GM12878 (cell line): Measurements from ENCODE around the gene ZNF335. TPM values are rescaled to one million over a fixed set of nuclear protein-coding genes. Genes with fewer than 3 reads are reported as not detected.

ENCODE experiments used
- ATAC-seq: fragments of 200-7000 bp; cut with Tn5 transposase; 3 replicates; pipeline ENCODE4 v1.9.1; 2020; ENCODE audit warnings: mild to moderate bottlenecking, moderate library complexity
- BruUV-seq: library from RNA; stranded (reverse); fragments of 400-500 nt; replicated peaks from 2 replicates; lab custom pipeline; 2021; lab: Mats Ljungman, UMichigan
- CTCF ChIA-PET: fragments of 300-600 bp; sonication (Branson Sonifier 250); formaldehyde crosslinking; extraction: SDS; loops from one replicate; lab custom pipeline; 2021; ENCODE audit warnings: inconsistent platforms; lab: Yijun Ruan, JAX
- POLR2A ChIA-PET: fragments of 350-600 bp; formaldehyde crosslinking; extraction: SDS; loops from one replicate; lab custom pipeline; 2021; ENCODE audit warnings: inconsistent platforms; lab: Charles Lee
- RAD21 ChIA-PET: fragments of 300-600 bp; sonication (Branson Sonifier 250); formaldehyde crosslinking; loops from one replicate; lab custom pipeline; 2023; ENCODE audit warnings: antibody characterized with exemption; ENCODE audit not compliant: unreplicated experiment; lab: Charles Lee
- SMC1A ChIA-PET: fragments of 300-600 bp; sonication (Branson Sonifier 250); formaldehyde crosslinking; loops from one replicate; lab custom pipeline; 2023; ENCODE audit not compliant: unreplicated experiment, uncharacterized antibody; lab: Charles Lee
- DNase-seq: peaks from one replicate; pipeline ENCODE4 v3.0.0-alpha.2; 2011; ENCODE audit warnings: low read depth, low spot score
- FAIRE-seq: peaks from 3 replicates; lab custom pipeline; 2011; peaks lifted over from hg19 to GRCh38; lab: Jason Lieb, UNC
- H2AFZ ChIP-seq: 2 replicates; pipeline ENCODE4 v1.6.0; 2011; ENCODE audit warnings: low read depth, low read length, control low read depth; ENCODE audit not compliant: control insufficient read depth
- H3K27ac ChIP-seq: 2 replicates; pipeline ENCODE4 v1.5.1; 2011; ENCODE audit warnings: control low read depth; ENCODE audit not compliant: control insufficient read depth, insufficient read depth
- H3K27me3 ChIP-seq, 2 experiments: replicated peaks in 1 of 2; 2 replicates each; pipeline versions ENCODE4 v1.6.0 to v1.6.1; 2011; ENCODE audit warnings: low read length in 1 of 2; ENCODE audit not compliant: control insufficient read depth in 2 of 2, insufficient read depth in 2 of 2
- H3K36me3 ChIP-seq, 2 experiments: 2 replicates each; pipeline ENCODE4 v1.5.1; 2011; ENCODE audit warnings: low read length in 1 of 2; ENCODE audit not compliant: control insufficient read depth in 2 of 2, insufficient read depth in 2 of 2
- H3K4me1 ChIP-seq: 2 replicates; pipeline ENCODE4 v1.6.1; 2011; ENCODE audit warnings: mild to moderate bottlenecking, low read length, moderate library complexity, mixed read lengths; ENCODE audit not compliant: control insufficient read depth, insufficient read depth
- H3K4me2 ChIP-seq: 2 replicates; pipeline ENCODE4 v1.6.0; 2011; ENCODE audit warnings: control low read depth; ENCODE audit not compliant: control insufficient read depth, insufficient read depth
- H3K4me3 ChIP-seq: fragments of 200-600 bp; sonication (generic); 2 replicates; pipeline ENCODE4 v1.5.1; 2016
- H3K79me2 ChIP-seq: 2 replicates; pipeline ENCODE4 v1.6.0; 2011; ENCODE audit warnings: low read length; ENCODE audit not compliant: control insufficient read depth, insufficient read depth
- H3K9ac ChIP-seq: 2 replicates; pipeline ENCODE4 v1.8.0; 2011; ENCODE audit warnings: low read length, control low read depth, mixed read lengths; ENCODE audit not compliant: control insufficient read depth, insufficient read depth
- H3K9me3 ChIP-seq: replicated peaks from 3 replicates; pipeline ENCODE4 v1.5.1; 2011; ENCODE audit warnings: mild to moderate bottlenecking, low read length; ENCODE audit not compliant: control insufficient read depth, insufficient read depth
- H4K20me1 ChIP-seq: 2 replicates; pipeline ENCODE4 v1.6.0; 2011; ENCODE audit not compliant: control insufficient read depth, insufficient read depth
- CBX5 ChIP-seq: sonication (generic); IDR thresholded peaks from 2 replicates; pipeline ENCODE4 v1.6.1; 2016; ENCODE audit warnings: low read depth, moderate library complexity, mild to moderate bottlenecking, inconsistent platforms
- GATAD2B ChIP-seq: fragments of 450-650 bp; conservative IDR thresholded peaks from 2 replicates; pipeline ENCODE4 v1.6.1; 2017; ENCODE audit warnings: low read depth, mild to moderate bottlenecking, moderate library complexity
- JUND ChIP-seq: IDR thresholded peaks from 2 replicates; pipeline ENCODE4 v1.6.1; 2012; ENCODE audit warnings: low read depth, mild to moderate bottlenecking, low read length, improper control_type of control experiment, moderate library complexity
- LARP7 ChIP-seq: fragments of 450-650 bp; IDR thresholded peaks from 2 replicates; pipeline ENCODE4 v1.6.1; 2017; ENCODE audit warnings: mild to moderate bottlenecking
- NFYB ChIP-seq: IDR thresholded peaks from 2 replicates; pipeline ENCODE4 v1.6.1; 2011; ENCODE audit warnings: low read depth, mild to moderate bottlenecking, low read length, improper control_type of control experiment, moderate library complexity; ENCODE audit not compliant: insufficient read depth
- POLR2A ChIP-seq: IDR thresholded peaks from 2 replicates; pipeline ENCODE4 v1.6.1; 2011; ENCODE audit warnings: low read depth, mild to moderate bottlenecking, low read length
- POLR2AphosphoS5 ChIP-seq: IDR thresholded peaks from 2 replicates; pipeline ENCODE4 v1.6.1; 2011; ENCODE audit warnings: mild to moderate bottlenecking, low read length, inconsistent platforms
- RBBP5 ChIP-seq: fragments of 200-600 bp; sonication (generic); conservative IDR thresholded peaks from 2 replicates; pipeline ENCODE4 v1.6.1; 2016
- ZBTB33 ChIP-seq: fragments of 450-650 bp; IDR thresholded peaks from 2 replicates; pipeline ENCODE4 v1.6.1; 2017; ENCODE audit warnings: mild to moderate bottlenecking
- WGBS: methylation state at CpG from one replicate; pipeline ENCODE4 v1.1.6; 2016; ENCODE audit warnings: low lambda C conversion rate; ENCODE audit not compliant: insufficient replicate concordance, insufficient coverage; ENCODE audit errors: missing lambda C conversion rate; 5-methylcytosine and 5-hydroxymethylcytosine counted together
- in situ Hi-C: fragments of 300-500 bp; cut with MboI; formaldehyde crosslinking; loops from 9 replicates; pipeline ENCODE4 v1.14.3; 2018; ENCODE audit warnings: mixed read lengths
- intact Hi-C: fragments of 100-400 bp; cut with micrococcal nuclease; formaldehyde crosslinking; loops from one replicate; pipeline ENCODE4 v1.14.2; 2022; ENCODE audit not compliant: unreplicated experiment
- polyA plus RNA-seq, 11 experiments: library from polyadenylated mRNA; depleted of rRNA in 4 of 11; unstranded in 6 of 11; stranded (reverse) in 5 of 11; fragments of >200 nt; fragmentation: Nextera tagmentation in 4 of 11; fragmentation: Illumina TruSeq in 1 of 11; extraction: Ambion mirVana in 4 of 11; extraction: Trizol in 1 of 11; gene quantifications; 1 replicate in 1 of 11; 2 replicates in 10 of 11; pipeline versions ENCODE4 v1.2.1 to v1.2.3, GENCODE V29; 2011 to 2016; ENCODE audit warnings: inconsistent platforms in 2 of 11, missing spikeins in 2 of 11, low read depth in 1 of 11
- total RNA-seq, 4 experiments: library from RNA; depleted of rRNA in 3 of 4; stranded (reverse); fragments of >200 nt in 3 of 4; fragmentation: Illumina TruSeq in 1 of 4; extraction: Trizol in 1 of 4; gene quantifications; 2 replicates each; pipeline versions ENCODE4 v1.2.1 to v1.2.3, GENCODE V29; 2013 to 2021
- TF ChIP-seq, protein P1 (sequence below): fragments of 450-650 bp; formaldehyde crosslinking; IDR thresholded peaks from 2 replicates; pipeline ENCODE4 v1.5.0; 2022; ENCODE audit warnings: mild to moderate bottlenecking, missing genetic modification characterization
- TF ChIP-seq, protein P2 (sequence below): IDR thresholded peaks from 2 replicates; pipeline ENCODE4 v1.6.1; 2011; ENCODE audit warnings: borderline replicate concordance, low read depth, mild to moderate bottlenecking, moderate library complexity, low read length; ENCODE audit not compliant: insufficient read depth, poor library complexity, severe bottlenecking
- TF ChIP-seq, protein P3 (sequence below): fragments of 150-350 bp; IDR thresholded peaks from 2 replicates; pipeline ENCODE4 v1.6.1; 2014; ENCODE audit warnings: mild to moderate bottlenecking, low read depth, low read length

ZNF335 gene
- total and polyA plus RNA-seq, 10 of the 15 experiments (the other 5 are each of a cell fraction or from before 2014, with no cell fraction given) = 0.74 to 30.1 (median 14.5) TPM

DNA sequence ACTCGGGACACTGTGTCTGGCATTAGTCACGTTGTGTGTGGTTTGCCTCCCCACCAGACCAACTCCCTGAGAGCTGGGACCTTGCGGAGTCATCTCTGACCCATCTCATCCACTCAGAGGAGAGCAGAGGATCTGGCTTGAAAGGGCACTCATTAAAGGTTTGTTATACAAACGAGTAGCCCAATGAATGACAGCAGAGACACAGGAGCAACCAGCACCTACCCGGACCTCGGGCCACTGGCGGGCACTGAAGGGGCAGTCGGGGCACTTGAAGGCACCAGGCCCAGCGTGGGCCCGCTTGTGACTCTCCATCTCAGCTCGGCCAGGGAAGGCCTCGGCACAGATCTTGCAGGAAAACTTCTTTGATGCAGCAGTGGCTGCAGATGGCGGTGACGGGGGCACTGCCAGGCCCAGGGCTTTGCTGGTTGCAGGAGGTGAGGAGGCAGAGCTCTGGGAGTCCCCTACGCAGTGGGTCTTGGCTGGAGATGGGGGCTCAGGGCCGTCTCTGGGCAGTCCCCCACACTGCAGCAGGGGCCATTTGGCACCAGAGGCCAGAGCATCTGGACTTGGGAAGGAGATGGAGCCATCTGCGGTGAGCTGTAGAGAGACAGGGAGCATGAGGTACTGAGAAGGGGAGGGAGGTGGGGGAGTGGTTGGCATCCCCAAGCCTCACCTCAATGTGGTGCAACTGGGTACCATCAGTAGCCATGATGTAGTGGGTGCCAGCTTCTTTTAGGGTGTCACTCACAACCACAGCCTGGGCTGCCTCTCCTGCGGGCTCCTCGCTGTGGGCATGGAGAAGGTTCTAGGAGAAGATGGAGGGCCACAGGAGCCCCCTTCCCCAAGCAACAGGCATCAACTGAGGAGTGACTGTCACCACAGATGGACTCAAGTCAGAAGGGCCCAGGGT, 19.8 kb downstream of the ZNF335 start (continued):
- TF ChIP-seq, protein P1, sequence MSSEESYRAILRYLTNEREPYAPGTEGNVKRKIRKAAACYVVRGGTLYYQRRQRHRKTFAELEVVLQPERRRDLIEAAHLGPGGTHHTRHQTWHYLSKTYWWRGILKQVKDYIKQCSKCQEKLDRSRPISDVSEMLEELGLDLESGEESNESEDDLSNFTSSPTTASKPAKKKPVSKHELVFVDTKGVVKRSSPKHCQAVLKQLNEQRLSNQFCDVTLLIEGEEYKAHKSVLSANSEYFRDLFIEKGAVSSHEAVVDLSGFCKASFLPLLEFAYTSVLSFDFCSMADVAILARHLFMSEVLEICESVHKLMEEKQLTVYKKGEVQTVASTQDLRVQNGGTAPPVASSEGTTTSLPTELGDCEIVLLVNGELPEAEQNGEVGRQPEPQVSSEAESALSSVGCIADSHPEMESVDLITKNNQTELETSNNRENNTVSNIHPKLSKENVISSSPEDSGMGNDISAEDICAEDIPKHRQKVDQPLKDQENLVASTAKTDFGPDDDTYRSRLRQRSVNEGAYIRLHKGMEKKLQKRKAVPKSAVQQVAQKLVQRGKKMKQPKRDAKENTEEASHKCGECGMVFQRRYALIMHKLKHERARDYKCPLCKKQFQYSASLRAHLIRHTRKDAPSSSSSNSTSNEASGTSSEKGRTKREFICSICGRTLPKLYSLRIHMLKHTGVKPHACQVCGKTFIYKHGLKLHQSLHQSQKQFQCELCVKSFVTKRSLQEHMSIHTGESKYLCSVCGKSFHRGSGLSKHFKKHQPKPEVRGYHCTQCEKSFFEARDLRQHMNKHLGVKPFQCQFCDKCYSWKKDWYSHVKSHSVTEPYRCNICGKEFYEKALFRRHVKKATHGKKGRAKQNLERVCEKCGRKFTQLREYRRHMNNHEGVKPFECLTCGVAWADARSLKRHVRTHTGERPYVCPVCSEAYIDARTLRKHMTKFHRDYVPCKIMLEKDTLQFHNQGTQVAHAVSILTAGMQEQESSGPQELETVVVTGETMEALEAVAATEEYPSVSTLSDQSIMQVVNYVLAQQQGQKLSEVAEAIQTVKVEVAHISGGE (CRISPR knock-in tag) = no peak

GRCh38 chr20:45950330-45950646, 21.7 kb downstream of the ZNF335 start:
- no peaks in the 10 kb centered on the region for H4K20me1 ChIP-seq
- SMC1A ChIA-PET = no interaction called here
- TF ChIP-seq POLR2AphosphoS5 (no peak), LARP7 (no peak), RBBP5 (no peak), NFYB (no peak), CBX5 (no peak), ZBTB33 (no peak), GATAD2B (no peak), JUND (no peak), POLR2A (0 out of 2 replicates have a peak, but pooled peaks have one; percentile 14)
- TF ChIP-seq, protein P2, sequence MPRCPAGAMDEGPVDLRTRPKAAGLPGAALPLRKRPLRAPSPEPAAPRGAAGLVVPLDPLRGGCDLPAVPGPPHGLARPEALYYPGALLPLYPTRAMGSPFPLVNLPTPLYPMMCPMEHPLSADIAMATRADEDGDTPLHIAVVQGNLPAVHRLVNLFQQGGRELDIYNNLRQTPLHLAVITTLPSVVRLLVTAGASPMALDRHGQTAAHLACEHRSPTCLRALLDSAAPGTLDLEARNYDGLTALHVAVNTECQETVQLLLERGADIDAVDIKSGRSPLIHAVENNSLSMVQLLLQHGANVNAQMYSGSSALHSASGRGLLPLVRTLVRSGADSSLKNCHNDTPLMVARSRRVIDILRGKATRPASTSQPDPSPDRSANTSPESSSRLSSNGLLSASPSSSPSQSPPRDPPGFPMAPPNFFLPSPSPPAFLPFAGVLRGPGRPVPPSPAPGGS = peak; percentile 64
- TF ChIP-seq, protein P3, sequence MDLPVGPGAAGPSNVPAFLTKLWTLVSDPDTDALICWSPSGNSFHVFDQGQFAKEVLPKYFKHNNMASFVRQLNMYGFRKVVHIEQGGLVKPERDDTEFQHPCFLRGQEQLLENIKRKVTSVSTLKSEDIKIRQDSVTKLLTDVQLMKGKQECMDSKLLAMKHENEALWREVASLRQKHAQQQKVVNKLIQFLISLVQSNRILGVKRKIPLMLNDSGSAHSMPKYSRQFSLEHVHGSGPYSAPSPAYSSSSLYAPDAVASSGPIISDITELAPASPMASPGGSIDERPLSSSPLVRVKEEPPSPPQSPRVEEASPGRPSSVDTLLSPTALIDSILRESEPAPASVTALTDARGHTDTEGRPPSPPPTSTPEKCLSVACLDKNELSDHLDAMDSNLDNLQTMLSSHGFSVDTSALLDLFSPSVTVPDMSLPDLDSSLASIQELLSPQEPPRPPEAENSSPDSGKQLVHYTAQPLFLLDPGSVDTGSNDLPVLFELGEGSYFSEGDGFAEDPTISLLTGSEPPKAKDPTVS = no peak

More at GRCh38 chr20:45950330-45950646, 21.7 kb downstream of the ZNF335 start:
- Histone ChIP-seq H2AFZ (no peak overlapping the region), H3K27me3 (no peaks in the 10 kb centered on the region), H3K4me2 (no peak overlapping the region), H3K4me3 (no peak overlapping the region), H3K4me1 (peaks cover 3% of the 10 kb centered on the region; the same call in 1 of the 2 replicates), H3K9ac (no peak overlapping the region), H3K27ac (no peak overlapping the region), H3K36me3 (peaks cover 11 to 59% of the 10 kb centered on the region in 2 experiments), H3K79me2 (no peaks in the 10 kb centered on the region), H3K9me3 (no peaks in the 10 kb centered on the region)
- TSS peak; percentile 19 for BruUV-seq
- ChIA-PET POLR2A (interaction anchor here (0.6 to 3.2 kb wide), 4 partner anchors 8 to 15 kb away, joined by 3 to 13 read pairs (median 4); no protein-coding TSS in a partner anchor), RAD21 (no interaction called here), CTCF (interaction anchor here (8.0 kb wide), 1 partner anchor 20 kb away, joined by 33 read pairs; no protein-coding TSS in a partner anchor)
- ATAC-seq = no peak
- FAIRE-seq = no peak
- intact Hi-C loops (no loop called here), in situ Hi-C loops (no loop called here)
- WGBS = 92% methylated on average over 9 of the region's 9 CpGs
- DNase-seq = no peak
